ENCODE measurements around the gene MAP3K1.

MAP3K1 gene

GRCh38 chr5:56918054-56918453, 102.7 kb downstream of the MAP3K1 start:
- Histone ChIP-seq H3K9ac (ENCODE audit: low read depth, low read length) (no peak overlapping the region), H3K4me1 (ENCODE audit: control insufficient read depth, insufficient read depth, low read length) (no peaks in the 10 kb centered on the region), H3K36me3 (ENCODE audit: control insufficient read depth, insufficient read depth, low read length) (peaks cover 8% of the 10 kb centered on the region), H3K9me3 (ENCODE audit: control insufficient read depth, insufficient read depth, low read length) (no peaks in the 10 kb centered on the region), H3K27me3 (ENCODE audit: control insufficient read depth, insufficient read depth, low read length) (no peaks in the 10 kb centered on the region), H3K4me3 (ENCODE audit: low read depth, low read length) (no peak overlapping the region)

DNA sequence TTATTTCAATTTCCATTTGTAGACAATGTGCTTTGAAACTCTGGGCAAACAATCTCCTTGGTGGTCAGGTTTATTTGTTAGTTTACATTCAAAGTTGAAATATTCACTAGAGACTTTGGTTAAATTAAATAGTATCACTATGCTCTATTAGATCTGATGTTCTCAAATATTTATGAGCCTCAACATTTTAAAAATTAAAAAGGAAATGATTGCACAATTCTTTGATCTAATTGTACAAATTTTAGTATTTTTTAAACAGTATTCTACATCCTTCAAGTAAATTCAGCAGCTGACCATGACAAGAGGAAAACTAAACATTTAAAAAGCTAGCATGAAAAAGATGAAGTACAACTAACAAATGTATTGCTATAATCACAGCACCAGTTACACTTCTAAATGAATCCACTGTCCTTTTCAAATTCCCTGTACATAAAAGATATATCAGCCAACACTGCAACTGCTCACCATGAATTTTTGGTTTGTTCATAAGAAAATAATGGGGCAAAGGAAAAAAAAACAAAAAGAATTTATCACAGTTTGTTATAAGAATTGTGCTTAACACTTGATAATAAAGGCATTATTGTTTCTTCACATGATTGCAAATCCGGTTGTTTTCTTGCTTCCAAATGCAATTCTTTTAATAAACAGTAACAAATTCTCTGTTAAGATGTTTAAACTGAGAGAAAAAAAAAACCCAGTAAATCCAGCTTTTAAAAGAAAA, 104.8 kb downstream of the MAP3K1 start:
- Histone ChIP-seq H3K4me1 (ENCODE audit: control insufficient read depth, insufficient read depth, low read length) (no peaks in the 10 kb centered on the region), H3K9me3 (ENCODE audit: control insufficient read depth, insufficient read depth, low read length) (no peaks in the 10 kb centered on the region), H3K9ac (ENCODE audit: low read depth, low read length) (no peak overlapping the region), H3K4me3 (ENCODE audit: low read depth, low read length) (no peak overlapping the region), H3K36me3 (ENCODE audit: control insufficient read depth, insufficient read depth, low read length) (peaks cover 16% of the 10 kb centered on the region), H3K27me3 (ENCODE audit: control insufficient read depth, insufficient read depth, low read length) (no peaks in the 10 kb centered on the region)

DNA sequence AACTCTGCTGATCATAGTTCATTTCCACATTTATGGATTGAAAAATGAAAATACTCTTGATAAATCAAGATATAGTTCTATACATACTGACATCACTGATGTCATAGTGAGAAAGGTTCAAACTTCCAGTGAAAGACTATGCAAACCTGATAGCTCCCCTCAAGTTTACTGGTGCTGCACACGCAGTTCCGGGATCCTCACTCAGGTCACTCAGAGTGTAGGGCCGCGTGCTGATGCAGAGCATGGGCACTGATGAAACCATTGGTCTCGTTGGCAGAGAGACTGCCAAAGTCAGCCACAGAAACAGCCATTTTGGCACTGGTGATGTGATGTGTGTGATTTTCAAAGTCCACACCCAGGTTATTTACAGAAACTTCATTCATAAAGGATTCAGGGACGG, 107.6 kb downstream of the MAP3K1 start:
- Histone ChIP-seq H3K36me3 (ENCODE audit: control insufficient read depth, insufficient read depth, low read length) (peaks cover 17% of the 10 kb centered on the region), H3K9ac (ENCODE audit: low read depth, low read length) (no peak overlapping the region), H3K4me3 (ENCODE audit: low read depth, low read length) (no peak overlapping the region), H3K4me1 (ENCODE audit: control insufficient read depth, insufficient read depth, low read length) (no peaks in the 10 kb centered on the region), H3K9me3 (ENCODE audit: control insufficient read depth, insufficient read depth, low read length) (no peaks in the 10 kb centered on the region), H3K27me3 (ENCODE audit: control insufficient read depth, insufficient read depth, low read length) (no peaks in the 10 kb centered on the region)

GRCh38 chr5:56934325-56934724, 119.0 kb downstream of the MAP3K1 start:
- H3K4me1 ChIP-seq (ENCODE audit: control insufficient read depth, insufficient read depth, low read length): no peaks in the 10 kb centered on the region
- no peaks in the 10 kb centered on the region for H3K9me3 ChIP-seq (ENCODE audit: control insufficient read depth, insufficient read depth, low read length)
- H3K36me3 ChIP-seq (ENCODE audit: control insufficient read depth, insufficient read depth, low read length): peaks cover 16% of the 10 kb centered on the region
- H3K4me3 ChIP-seq (ENCODE audit: low read depth, low read length): no peak overlapping the region
- no peak overlapping the region for H3K9ac ChIP-seq (ENCODE audit: low read depth, low read length)
- no peaks in the 10 kb centered on the region for H3K27me3 ChIP-seq (ENCODE audit: control insufficient read depth, insufficient read depth, low read length)

GRCh38 chr5:56938858-56939257, 123.5 kb downstream of the MAP3K1 start:
- H3K9me3 ChIP-seq (ENCODE audit: control insufficient read depth, insufficient read depth, low read length): no peaks in the 10 kb centered on the region
- peaks cover 22% of the 10 kb centered on the region for H3K36me3 ChIP-seq (ENCODE audit: control insufficient read depth, insufficient read depth, low read length)
- no peak overlapping the region for H3K4me3 ChIP-seq (ENCODE audit: low read depth, low read length)
- H3K9ac ChIP-seq (ENCODE audit: low read depth, low read length): no peak overlapping the region
- H3K4me1 ChIP-seq (ENCODE audit: control insufficient read depth, insufficient read depth, low read length): no peaks in the 10 kb centered on the region
- H3K27me3 ChIP-seq (ENCODE audit: control insufficient read depth, insufficient read depth, low read length): no peaks in the 10 kb centered on the region

DNA sequence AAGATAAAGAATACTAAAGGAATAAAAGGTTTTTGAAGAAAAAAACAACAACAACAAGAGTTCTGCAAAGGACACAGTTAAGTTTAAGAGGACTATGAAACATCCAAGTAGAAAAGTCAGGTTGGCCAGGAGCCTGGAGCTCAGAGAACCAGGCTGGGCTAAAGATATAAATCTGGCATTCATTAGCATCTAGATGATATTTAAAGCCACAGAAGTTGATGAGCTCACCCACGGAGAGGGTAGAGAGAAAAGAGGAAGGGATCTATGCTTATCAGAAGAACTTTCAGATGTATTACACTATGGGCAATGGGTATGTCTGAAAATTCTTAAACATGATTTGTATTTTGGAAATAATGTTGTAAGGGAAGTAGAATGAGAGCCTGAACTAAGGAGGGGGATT, 126.6 kb downstream of the MAP3K1 start:
- peaks cover 19% of the 10 kb centered on the region for H3K36me3 ChIP-seq (ENCODE audit: control insufficient read depth, insufficient read depth, low read length)
- no peak overlapping the region for H3K9ac ChIP-seq (ENCODE audit: low read depth, low read length)
- no peaks in the 10 kb centered on the region for H3K9me3 ChIP-seq (ENCODE audit: control insufficient read depth, insufficient read depth, low read length)
- no peak overlapping the region for H3K4me3 ChIP-seq (ENCODE audit: low read depth, low read length)
- no peaks in the 10 kb centered on the region for H3K4me1 ChIP-seq (ENCODE audit: control insufficient read depth, insufficient read depth, low read length)
- no peaks in the 10 kb centered on the region for H3K27me3 ChIP-seq (ENCODE audit: control insufficient read depth, insufficient read depth, low read length)
